Neural cell (in vitro differentiated cells): ENCODE results near the gene RGR.

ENCODE experiments used
- POLR2AphosphoS5 ChIP-seq: IDR thresholded peaks from 2 replicates; pipeline ENCODE4 v1.6.1; 2012
- TF ChIP-seq, protein P1 (sequence below): fragments of 450-650 bp; IDR thresholded peaks from 2 replicates; pipeline ENCODE4 v1.5.1; 2014; ENCODE audit warnings: antibody characterized with exemption, mild to moderate bottlenecking, moderate library complexity; ENCODE audit not compliant: poor library complexity, severe bottlenecking

DNA sequence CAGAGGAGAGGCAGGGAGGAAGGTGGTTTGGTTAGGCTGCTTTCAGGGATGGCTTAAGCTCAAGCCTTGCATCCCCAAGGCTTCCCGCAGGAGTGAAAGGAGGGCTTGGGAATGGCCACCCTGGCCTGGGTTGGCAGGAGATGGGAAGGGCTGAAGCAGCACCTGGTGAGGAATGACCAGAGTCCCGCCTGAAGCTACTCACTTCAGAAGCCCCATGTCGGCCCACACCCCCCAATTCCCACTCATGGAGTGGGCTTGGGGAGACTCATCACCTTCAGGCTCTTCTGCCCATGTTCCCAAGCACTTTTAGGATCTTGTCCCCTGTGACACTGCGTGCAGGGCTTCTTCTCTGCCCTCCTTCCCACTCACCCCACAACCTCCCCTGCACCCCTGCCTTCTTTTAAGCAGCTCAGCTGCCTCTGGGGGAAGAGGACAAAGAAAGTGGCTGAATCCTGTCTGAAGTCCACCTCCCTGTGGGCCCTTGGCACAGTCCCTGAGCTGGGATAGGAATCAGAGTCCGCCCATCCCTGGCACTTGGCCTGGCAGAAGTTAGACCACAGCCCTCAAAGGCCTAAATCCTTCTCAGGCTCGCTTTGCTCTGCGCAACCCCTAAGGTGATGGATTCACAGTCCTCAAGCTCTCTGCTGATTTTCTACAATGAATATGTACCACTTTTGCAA, 16.5 kb downstream of the RGR start:
- no peak for TF ChIP-seq POLR2AphosphoS5
- TF ChIP-seq, protein P1, sequence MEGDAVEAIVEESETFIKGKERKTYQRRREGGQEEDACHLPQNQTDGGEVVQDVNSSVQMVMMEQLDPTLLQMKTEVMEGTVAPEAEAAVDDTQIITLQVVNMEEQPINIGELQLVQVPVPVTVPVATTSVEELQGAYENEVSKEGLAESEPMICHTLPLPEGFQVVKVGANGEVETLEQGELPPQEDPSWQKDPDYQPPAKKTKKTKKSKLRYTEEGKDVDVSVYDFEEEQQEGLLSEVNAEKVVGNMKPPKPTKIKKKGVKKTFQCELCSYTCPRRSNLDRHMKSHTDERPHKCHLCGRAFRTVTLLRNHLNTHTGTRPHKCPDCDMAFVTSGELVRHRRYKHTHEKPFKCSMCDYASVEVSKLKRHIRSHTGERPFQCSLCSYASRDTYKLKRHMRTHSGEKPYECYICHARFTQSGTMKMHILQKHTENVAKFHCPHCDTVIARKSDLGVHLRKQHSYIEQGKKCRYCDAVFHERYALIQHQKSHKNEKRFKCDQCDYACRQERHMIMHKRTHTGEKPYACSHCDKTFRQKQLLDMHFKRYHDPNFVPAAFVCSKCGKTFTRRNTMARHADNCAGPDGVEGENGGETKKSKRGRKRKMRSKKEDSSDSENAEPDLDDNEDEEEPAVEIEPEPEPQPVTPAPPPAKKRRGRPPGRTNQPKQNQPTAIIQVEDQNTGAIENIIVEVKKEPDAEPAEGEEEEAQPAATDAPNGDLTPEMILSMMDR = no peak
